PFSK-1 (cell line): ENCODE measurements around the gene MEGF6.

Source experiments
- FOXP2 ChIP-seq: optimal IDR thresholded peaks from 2 replicates; pipeline ENCODE3; 2011; ENCODE audit warnings: borderline replicate concordance, control low read depth, inconsistent platforms; ENCODE audit not compliant: insufficient read depth; ENCODE audit errors: extremely low read length, extremely low read depth
- POLR2AphosphoS5 ChIP-seq: IDR thresholded peaks from 2 replicates; pipeline ENCODE4 v1.6.1; 2012; ENCODE audit warnings: low read depth, mild to moderate bottlenecking, control low read depth, low read length, moderate library complexity
- REST ChIP-seq, 2 experiments: IDR thresholded peaks; 2 replicates each; pipeline versions ENCODE4 v1.6.1 to v1.8.0; 2011 to 2012; ENCODE audit warnings: low read depth in 2 of 2, low read length in 2 of 2, control low read depth in 1 of 2, inconsistent platforms in 1 of 2, mild to moderate bottlenecking in 1 of 2, moderate library complexity in 1 of 2; ENCODE audit not compliant: insufficient read depth in 1 of 2
- SIN3A ChIP-seq: IDR thresholded peaks from 2 replicates; pipeline ENCODE4 v1.6.1; 2012; ENCODE audit warnings: mild to moderate bottlenecking, low read length, moderate library complexity, borderline replicate concordance; ENCODE audit not compliant: insufficient read depth
- TAF1 ChIP-seq: IDR thresholded peaks from 2 replicates; pipeline ENCODE4 v1.6.1; 2012; ENCODE audit warnings: low read length, control low read depth, borderline replicate concordance; ENCODE audit not compliant: insufficient read depth

Gene MEGF6

GRCh38 chr1:3542676-3543075 is 68.6 kb downstream of the MEGF6 start:
- TF ChIP-seq REST (IDR thresholded peaks at IDR 0.05; ENCODE audit: insufficient read depth in 1 of 2, low read depth in 2 of 2, low read length in 2 of 2) = no peak
- no peak for TF ChIP-seq SIN3A
- no peak for TF ChIP-seq TAF1
- TF ChIP-seq POLR2AphosphoS5 = no peak

DNA sequence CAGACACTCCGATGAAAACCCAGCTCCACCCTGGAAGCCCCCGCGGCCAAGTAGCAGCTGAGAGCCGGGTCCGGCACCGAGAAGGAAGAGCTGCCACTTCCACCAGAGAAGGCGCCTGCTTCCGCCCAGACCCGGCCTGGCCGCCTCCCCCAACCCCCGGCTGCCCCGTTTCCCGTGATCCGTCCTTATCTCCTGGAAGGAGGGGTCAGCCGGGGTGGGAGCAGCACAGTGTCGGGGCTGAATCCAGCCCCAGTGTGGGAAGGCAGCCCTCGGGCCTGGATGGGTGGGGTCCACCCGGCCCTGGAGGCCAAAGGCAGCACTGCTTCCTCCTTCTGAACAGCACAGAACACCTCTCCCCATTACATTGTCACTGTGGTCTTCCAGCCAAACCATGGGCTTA is 69.4 kb downstream of the MEGF6 start:
- TF ChIP-seq SIN3A = no peak
- no peak for TF ChIP-seq POLR2AphosphoS5
- no peak for TF ChIP-seq FOXP2
- no peak for TF ChIP-seq REST (IDR thresholded peaks at IDR 0.05; ENCODE audit: insufficient read depth in 1 of 2, low read depth in 2 of 2, low read length in 2 of 2)
- no peak for TF ChIP-seq TAF1

DNA sequence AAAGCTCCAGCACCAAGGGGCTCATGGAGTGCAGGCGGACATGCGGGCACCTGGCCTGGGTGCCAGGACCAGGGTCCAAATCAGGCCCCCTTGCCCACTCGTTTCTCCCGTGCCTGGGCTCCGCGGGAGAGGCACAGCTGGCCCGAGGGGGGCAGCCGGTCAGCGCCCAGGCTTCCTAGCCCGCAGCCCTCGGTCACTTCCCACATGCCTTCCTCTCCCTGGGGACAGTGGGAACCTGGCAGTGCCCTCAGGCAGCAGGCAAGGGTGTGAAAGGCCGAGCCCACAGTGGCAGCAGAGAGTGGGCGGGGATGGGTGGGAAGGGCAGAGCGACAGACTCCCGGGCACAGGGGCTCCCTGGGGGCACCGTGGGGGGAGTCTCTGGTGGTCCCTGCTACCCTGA is 69.8 kb downstream of the MEGF6 start:
- no peak for TF ChIP-seq SIN3A
- no peak for TF ChIP-seq TAF1
- no peak for TF ChIP-seq FOXP2
- no peak for TF ChIP-seq POLR2AphosphoS5
- TF ChIP-seq REST (IDR thresholded peaks at IDR 0.05; ENCODE audit: insufficient read depth in 1 of 2, low read depth in 2 of 2, low read length in 2 of 2) = no peak

DNA sequence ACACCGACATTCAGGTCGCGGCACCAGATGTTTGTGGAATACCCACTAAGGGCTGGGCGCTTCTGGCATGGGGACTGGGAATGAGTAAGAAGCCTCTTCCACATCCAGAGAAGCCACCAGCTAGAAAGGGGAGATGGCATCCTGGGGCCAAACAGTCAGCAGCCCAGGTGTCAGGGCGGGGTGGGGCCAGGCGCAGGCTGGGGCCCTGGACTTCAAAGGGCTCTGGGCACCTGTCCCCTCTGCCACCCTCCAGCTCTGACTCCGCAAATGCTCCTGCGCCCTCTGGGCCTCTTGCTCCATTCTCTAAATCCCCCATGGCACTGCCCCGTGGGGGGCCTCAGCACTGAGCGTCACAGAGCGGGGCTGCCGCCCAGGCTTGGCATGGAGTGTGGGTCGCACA is 70.4 kb downstream of the MEGF6 start:
- TF ChIP-seq TAF1 (no peak), POLR2AphosphoS5 (no peak), FOXP2 (no peak), REST (IDR thresholded peaks at IDR 0.05; ENCODE audit: insufficient read depth in 1 of 2, low read depth in 2 of 2, low read length in 2 of 2) (no peak), SIN3A (no peak)

DNA sequence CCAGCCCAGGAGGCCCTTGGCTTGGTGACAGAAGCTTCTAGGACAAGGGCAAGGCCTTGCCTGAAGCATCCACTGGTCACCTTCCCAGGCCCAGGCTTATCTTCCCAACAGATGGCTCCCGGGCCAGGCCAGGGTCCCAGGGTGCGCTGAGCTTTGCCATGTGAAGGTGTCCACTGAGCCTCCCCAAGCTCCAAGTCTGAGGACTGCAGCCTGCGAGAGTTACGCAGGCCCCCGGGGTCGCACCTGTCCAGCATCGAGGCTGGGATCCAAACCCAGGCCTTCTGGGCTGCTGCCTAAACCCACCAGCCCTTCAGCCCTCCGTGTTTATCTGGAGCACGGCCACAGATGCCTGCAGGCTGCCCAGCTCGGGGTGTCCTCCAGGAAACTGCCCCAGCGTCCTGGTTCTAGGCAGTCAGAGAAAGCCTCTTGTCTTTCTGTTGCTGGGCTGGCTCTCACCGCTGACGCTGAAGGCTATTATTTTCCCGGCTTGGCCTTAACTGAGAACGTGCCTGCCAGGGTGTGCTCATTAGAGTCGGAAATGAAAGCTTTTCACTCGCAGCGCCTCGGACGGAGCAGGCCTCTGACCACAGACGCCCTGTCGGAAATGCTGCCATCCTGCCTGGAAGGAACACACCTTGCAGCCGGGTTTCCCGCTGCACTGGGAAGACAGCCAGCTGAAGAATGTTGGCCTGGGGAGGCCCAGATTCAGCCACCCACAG is 71.4 kb downstream of the MEGF6 start:
- no peak for TF ChIP-seq FOXP2
- TF ChIP-seq REST (IDR thresholded peaks at IDR 0.05; ENCODE audit: insufficient read depth in 1 of 2, low read depth in 2 of 2, low read length in 2 of 2) = no peak
- TF ChIP-seq TAF1 = no peak
- TF ChIP-seq POLR2AphosphoS5 = no peak
- no peak for TF ChIP-seq SIN3A
